Neutrophil (primary cell): ENCODE data around the gene RSPH10B.
"Not testable (repeated sequence)": the region's sequence is repeated elsewhere in the genome, so short reads cannot be mapped to it uniquely, and the experiment has no call there.

ENCODE experiments used
- H3K27ac ChIP-seq: fragments of 200-600 bp; sonication (generic); 2 replicates; pipeline ENCODE4 v1.5.1; 2016; ENCODE audit warnings: mild to moderate bottlenecking, moderate library complexity
- H3K27me3 ChIP-seq: fragments of 200-600 bp; sonication (generic); 2 replicates; pipeline ENCODE4 v1.6.0; 2016; ENCODE audit warnings: mild to moderate bottlenecking
- H3K36me3 ChIP-seq: fragments of 200-600 bp; sonication (generic); 2 replicates; pipeline ENCODE4 v1.5.1; 2017
- H3K4me1 ChIP-seq, 2 experiments: fragments of 200-600 bp in 1 of 2; sonication (generic) in 1 of 2; 1 replicate in 1 of 2; 2 replicates in 1 of 2; pipeline versions ENCODE4 v1.5.1 to v1.6.1; 2013 to 2016; ENCODE audit warnings: low read depth in 1 of 2, low read length in 1 of 2, mild to moderate bottlenecking in 1 of 2, moderate library complexity in 1 of 2; ENCODE audit not compliant: control insufficient read depth in 1 of 2, insufficient read depth in 1 of 2
- H3K4me3 ChIP-seq, 2 experiments: fragments of 200-600 bp in 1 of 2; sonication (generic) in 1 of 2; 1 replicate in 1 of 2; 2 replicates in 1 of 2; pipeline ENCODE4 v1.5.1; 2013 to 2016; ENCODE audit warnings: low read depth in 1 of 2, low read length in 1 of 2, mild to moderate bottlenecking in 1 of 2, moderate library complexity in 1 of 2
- H3K9me3 ChIP-seq: fragments of 200-600 bp; sonication (generic); 2 replicates; pipeline ENCODE4 v1.5.1; 2016
- TF ChIP-seq, protein P1 (sequence below): fragments of 200-600 bp; sonication (generic); IDR thresholded peaks from 2 replicates; pipeline ENCODE4 v1.5.1; 2016; ENCODE audit warnings: antibody characterized with exemption

Gene RSPH10B

GRCh38 chr7:6008668-6009611 is 38.5 kb upstream of the RSPH10B start, which contains the start of the genes AIMP2 and PMS2:
Gene AIMP2, plus strand, starts transcription at chr7:6009272. Its CDS starts 92 bp downstream, at chr7:6009364.
Gene PMS2, minus strand, starts transcription at chr7:6009049. Its CDS starts 30 bp downstream, at chr7:6009019.
- TF ChIP-seq, protein P1, sequence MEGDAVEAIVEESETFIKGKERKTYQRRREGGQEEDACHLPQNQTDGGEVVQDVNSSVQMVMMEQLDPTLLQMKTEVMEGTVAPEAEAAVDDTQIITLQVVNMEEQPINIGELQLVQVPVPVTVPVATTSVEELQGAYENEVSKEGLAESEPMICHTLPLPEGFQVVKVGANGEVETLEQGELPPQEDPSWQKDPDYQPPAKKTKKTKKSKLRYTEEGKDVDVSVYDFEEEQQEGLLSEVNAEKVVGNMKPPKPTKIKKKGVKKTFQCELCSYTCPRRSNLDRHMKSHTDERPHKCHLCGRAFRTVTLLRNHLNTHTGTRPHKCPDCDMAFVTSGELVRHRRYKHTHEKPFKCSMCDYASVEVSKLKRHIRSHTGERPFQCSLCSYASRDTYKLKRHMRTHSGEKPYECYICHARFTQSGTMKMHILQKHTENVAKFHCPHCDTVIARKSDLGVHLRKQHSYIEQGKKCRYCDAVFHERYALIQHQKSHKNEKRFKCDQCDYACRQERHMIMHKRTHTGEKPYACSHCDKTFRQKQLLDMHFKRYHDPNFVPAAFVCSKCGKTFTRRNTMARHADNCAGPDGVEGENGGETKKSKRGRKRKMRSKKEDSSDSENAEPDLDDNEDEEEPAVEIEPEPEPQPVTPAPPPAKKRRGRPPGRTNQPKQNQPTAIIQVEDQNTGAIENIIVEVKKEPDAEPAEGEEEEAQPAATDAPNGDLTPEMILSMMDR: peak; percentile 7
- H3K27me3 ChIP-seq: no peaks in the 10 kb centered on the region
- peak within 1 kb of the TSS; percentile 89 for H3K27ac ChIP-seq
- peaks cover 3% of the 10 kb centered on the region for H3K36me3 ChIP-seq
- no peaks in the 10 kb centered on the region for H3K9me3 ChIP-seq
- peaks cover 7% of the 10 kb centered on the region in 2 experiments for H3K4me1 ChIP-seq
- peak within 1 kb of the TSS; percentile 94 to 96 for H3K4me3 ChIP-seq

GRCh38 chr7:6007835-6008590 is 37.5 kb upstream of the RSPH10B start:
- H3K9me3 ChIP-seq, H3K36me3 ChIP-seq, H3K27me3 ChIP-seq, H3K27ac ChIP-seq, H3K4me1 ChIP-seq: not testable (repeated sequence)
- peak overlapping the region; percentile 94 to 96 for H3K4me3 ChIP-seq

- Histone ChIP-seq H3K27ac (no peak overlapping the region), H3K36me3 (peaks cover 10% of the 10 kb centered on the region), H3K9me3 (no peaks in the 10 kb centered on the region), H3K4me3 (no peak overlapping the region), H3K4me1 (peaks cover 7% of the 10 kb centered on the region in 2 experiments), H3K27me3 (no peaks in the 10 kb centered on the region)
- TF ChIP-seq, protein P1: no peak
Measured at GRCh38 chr7:6007386-6007785, 36.9 kb upstream of the RSPH10B start.

DNA sequence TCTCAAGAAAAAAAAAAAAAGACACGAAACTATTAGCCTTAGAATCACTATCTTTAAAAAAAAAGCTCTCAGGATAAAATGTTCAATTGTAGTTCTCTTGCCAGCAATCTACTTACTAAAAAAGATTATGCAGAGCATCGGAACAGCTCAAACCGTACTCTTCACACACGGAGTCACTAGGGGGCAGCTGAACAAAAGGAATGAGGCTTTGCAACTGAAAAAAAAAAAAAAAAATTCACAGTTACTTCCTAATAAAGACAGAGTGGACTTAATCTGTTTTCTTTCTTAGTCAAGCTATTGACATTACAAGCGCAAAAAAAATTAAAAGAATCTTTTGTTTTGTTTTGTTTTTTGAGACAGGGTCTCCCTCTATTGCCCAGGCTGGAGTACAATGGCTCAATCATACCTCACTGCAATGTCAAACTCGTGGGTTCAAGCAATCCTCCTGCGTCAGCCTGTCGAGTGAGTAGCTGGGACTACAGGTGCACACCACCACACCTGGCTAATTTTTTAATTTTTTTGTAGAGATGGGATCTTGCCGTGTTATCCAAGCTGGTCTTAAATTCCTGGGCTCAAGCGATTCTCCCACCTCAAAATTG is 26.8 kb upstream of the RSPH10B start:
- peaks cover 59% of the 10 kb centered on the region for H3K36me3 ChIP-seq
- no peak overlapping the region for H3K4me3 ChIP-seq

GRCh38 chr7:5987061-5987460 is 16.6 kb upstream of the RSPH10B start:
- not testable (repeated sequence) for H3K27me3 ChIP-seq, H3K27ac ChIP-seq, H3K4me1 ChIP-seq, H3K9me3 ChIP-seq, H3K4me3 ChIP-seq
- peaks cover 45% of the 10 kb centered on the region for H3K36me3 ChIP-seq

More for the DNA sequence above, 26.8 kb upstream of the RSPH10B start:
- TF ChIP-seq, protein P1: no peak
- Histone ChIP-seq H3K27ac (no peak overlapping the region), H3K4me1 (no peaks in the 10 kb centered on the region), H3K27me3 (no peaks in the 10 kb centered on the region), H3K9me3 (no peaks in the 10 kb centered on the region)

DNA sequence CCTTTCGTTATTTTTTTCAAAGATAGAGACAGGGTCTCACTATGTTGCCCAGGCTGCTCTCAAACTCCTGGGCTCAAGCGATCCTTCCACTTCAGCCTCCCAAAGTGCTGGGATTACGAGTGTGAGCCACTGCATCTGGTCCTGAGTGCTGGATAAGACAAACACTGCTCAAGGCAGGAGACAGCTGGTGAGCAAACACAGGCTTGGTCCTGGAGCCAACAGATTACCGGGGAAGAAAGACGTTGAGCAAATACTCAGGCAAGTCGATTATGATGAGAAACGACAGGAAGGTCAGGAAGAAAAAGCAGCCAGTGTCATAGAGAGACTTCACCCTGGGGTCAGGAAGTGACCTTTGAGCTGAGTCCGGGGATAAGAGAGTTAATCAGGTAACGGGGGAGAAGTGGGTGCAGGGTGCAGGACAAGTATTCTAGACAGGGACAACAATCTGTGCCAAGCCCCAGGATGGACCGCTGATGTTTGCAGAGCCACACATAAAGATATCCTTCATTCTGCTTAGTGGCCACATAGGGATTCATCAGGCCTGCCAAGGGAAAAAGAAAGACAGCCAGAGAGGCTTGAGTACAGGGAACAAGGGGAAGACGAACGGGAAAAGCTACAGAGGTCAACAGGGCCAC is 9.3 kb upstream of the RSPH10B start:
- not testable (repeated sequence) for H3K4me1 ChIP-seq, H3K27me3 ChIP-seq, H3K9me3 ChIP-seq, H3K27ac ChIP-seq, H3K4me3 ChIP-seq, H3K36me3 ChIP-seq

GRCh38 chr7:5973580-5973979 is 3.1 kb upstream of the RSPH10B start:
- not testable (repeated sequence) for H3K27me3 ChIP-seq, H3K36me3 ChIP-seq, H3K27ac ChIP-seq, H3K4me1 ChIP-seq, H3K9me3 ChIP-seq, H3K4me3 ChIP-seq

DNA sequence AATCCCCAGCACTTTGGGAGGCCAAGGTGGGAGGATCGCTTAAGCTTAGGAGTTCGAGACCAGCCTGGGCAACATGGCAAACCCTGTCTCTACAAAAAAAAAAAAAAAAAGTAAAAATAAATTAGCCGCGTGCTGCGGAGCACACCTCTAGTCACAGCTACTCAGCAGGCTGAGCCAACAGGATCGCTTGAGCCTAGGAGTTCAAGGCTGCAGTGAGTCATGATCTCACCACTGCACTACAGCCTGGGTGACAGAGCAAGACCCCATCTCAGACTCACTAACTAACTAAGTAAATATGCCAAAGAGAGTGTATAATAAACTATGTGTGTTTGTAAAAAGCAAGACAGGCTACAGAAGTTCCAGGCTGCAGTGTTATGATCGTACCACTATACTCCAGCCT is 6.7 kb downstream of the RSPH10B start:
- H3K27ac ChIP-seq, H3K4me1 ChIP-seq, H3K4me3 ChIP-seq, H3K9me3 ChIP-seq, H3K27me3 ChIP-seq, H3K36me3 ChIP-seq: not testable (repeated sequence)

GRCh38 chr7:5963205-5963604 is 7.3 kb downstream of the RSPH10B start:
- not testable (repeated sequence) for H3K27me3 ChIP-seq, H3K4me3 ChIP-seq, H3K9me3 ChIP-seq, H3K36me3 ChIP-seq, H3K4me1 ChIP-seq, H3K27ac ChIP-seq
